WERI-Rb-1 (cell line): Measurements from ENCODE around the gene MRTFA.

Experiments used
- DNase-seq: peaks from one replicate; pipeline ENCODE4 v3.0.0-alpha.2; 2020
- H3K27ac ChIP-seq: fragments of 250-450 bp; sonication (Bioruptor Pico); 2 replicates; pipeline ENCODE4 v1.5.1; 2020; ENCODE audit warnings: mild to moderate bottlenecking, moderate library complexity
- H3K27me3 ChIP-seq: fragments of 250-450 bp; sonication (Bioruptor Pico); 2 replicates; pipeline ENCODE4 v1.5.1; 2021; ENCODE audit warnings: mild to moderate bottlenecking, low read depth, moderate library complexity; ENCODE audit not compliant: insufficient read depth, severe bottlenecking
- H3K36me3 ChIP-seq: fragments of 250-450 bp; sonication (Bioruptor Pico); 2 replicates; pipeline ENCODE4 v1.5.1; 2020; ENCODE audit warnings: mild to moderate bottlenecking, moderate library complexity
- H3K4me3 ChIP-seq: 2 replicates; pipeline ENCODE4 v1.5.1; 2011; ENCODE audit warnings: low read depth, mild to moderate bottlenecking, control low read depth, low read length
- H3K9me3 ChIP-seq: fragments of 250-450 bp; sonication (Bioruptor Pico); 2 replicates; pipeline ENCODE4 v1.5.1; 2021; ENCODE audit warnings: mild to moderate bottlenecking, moderate library complexity; ENCODE audit not compliant: severe bottlenecking
- CTCF ChIP-seq: IDR thresholded peaks from 2 replicates; pipeline ENCODE4 v1.5.1; 2011; ENCODE audit warnings: low read depth, mild to moderate bottlenecking, control low read depth, inconsistent platforms, low read length

The MRTFA gene

GRCh38 chr22:40394607-40395006, 241.9 kb downstream of the MRTFA start:
- no peaks in the 10 kb centered on the region for H3K27me3 ChIP-seq
- DNase-seq = no peak
- H3K4me3 ChIP-seq = no peak overlapping the region
- H3K36me3 ChIP-seq = no peaks in the 10 kb centered on the region
- TF ChIP-seq CTCF = no peak
- H3K9me3 ChIP-seq = no peaks in the 10 kb centered on the region
- no peak overlapping the region for H3K27ac ChIP-seq

GRCh38 chr22:40392618-40393017, 243.9 kb downstream of the MRTFA start:
- no peak overlapping the region for H3K27ac ChIP-seq
- no peaks in the 10 kb centered on the region for H3K36me3 ChIP-seq
- H3K27me3 ChIP-seq = no peaks in the 10 kb centered on the region
- no peaks in the 10 kb centered on the region for H3K9me3 ChIP-seq
- DNase-seq = no peak
- H3K4me3 ChIP-seq = no peak overlapping the region
- TF ChIP-seq CTCF = no peak

- Histone ChIP-seq H3K27me3 (no peaks in the 10 kb centered on the region), H3K36me3 (no peaks in the 10 kb centered on the region), H3K9me3 (no peaks in the 10 kb centered on the region), H3K27ac (no peak overlapping the region), H3K4me3 (no peak overlapping the region)
- DNase-seq = no peak
- no peak for TF ChIP-seq CTCF
These were observed 245.1 kb downstream of the MRTFA start for GRCh38 chr22:40391417-40391816.

- Histone ChIP-seq H3K9me3 (no peaks in the 10 kb centered on the region), H3K4me3 (no peak overlapping the region), H3K27me3 (no peaks in the 10 kb centered on the region), H3K27ac (no peak overlapping the region), H3K36me3 (no peaks in the 10 kb centered on the region)
- DNase-seq = no peak
- no peak for TF ChIP-seq CTCF
These were observed 248.3 kb downstream of the MRTFA start for GRCh38 chr22:40388231-40388630.

- Histone ChIP-seq H3K4me3 (no peak overlapping the region), H3K9me3 (no peaks in the 10 kb centered on the region), H3K36me3 (no peaks in the 10 kb centered on the region), H3K27me3 (no peaks in the 10 kb centered on the region), H3K27ac (no peak overlapping the region)
- DNase-seq = no peak
- TF ChIP-seq CTCF = no peak
These were observed 248.8 kb downstream of the MRTFA start for GRCh38 chr22:40387746-40388145.

- Histone ChIP-seq H3K4me3 (no peak overlapping the region), H3K27ac (no peak overlapping the region), H3K36me3 (no peaks in the 10 kb centered on the region), H3K9me3 (no peaks in the 10 kb centered on the region), H3K27me3 (no peaks in the 10 kb centered on the region)
- no peak for DNase-seq
- no peak for TF ChIP-seq CTCF
These were observed 251.3 kb downstream of the MRTFA start for GRCh38 chr22:40385036-40385782.
